ENCODE data around the gene IFNA2. TPM values are rescaled to one million over a fixed set of nuclear protein-coding genes. Genes with fewer than 3 reads are reported as not detected.
A peak's percentile ranks its signal among the peaks of the same experiment; 100 is the strongest.
"Not testable (repeated sequence)": the region's sequence is repeated elsewhere in the genome, so short reads cannot be mapped to it uniquely, and the experiment has no call there.

IFNA2 gene
- total RNA-seq, 1 donor from 2014 or later: 5.8 TPM

DNA sequence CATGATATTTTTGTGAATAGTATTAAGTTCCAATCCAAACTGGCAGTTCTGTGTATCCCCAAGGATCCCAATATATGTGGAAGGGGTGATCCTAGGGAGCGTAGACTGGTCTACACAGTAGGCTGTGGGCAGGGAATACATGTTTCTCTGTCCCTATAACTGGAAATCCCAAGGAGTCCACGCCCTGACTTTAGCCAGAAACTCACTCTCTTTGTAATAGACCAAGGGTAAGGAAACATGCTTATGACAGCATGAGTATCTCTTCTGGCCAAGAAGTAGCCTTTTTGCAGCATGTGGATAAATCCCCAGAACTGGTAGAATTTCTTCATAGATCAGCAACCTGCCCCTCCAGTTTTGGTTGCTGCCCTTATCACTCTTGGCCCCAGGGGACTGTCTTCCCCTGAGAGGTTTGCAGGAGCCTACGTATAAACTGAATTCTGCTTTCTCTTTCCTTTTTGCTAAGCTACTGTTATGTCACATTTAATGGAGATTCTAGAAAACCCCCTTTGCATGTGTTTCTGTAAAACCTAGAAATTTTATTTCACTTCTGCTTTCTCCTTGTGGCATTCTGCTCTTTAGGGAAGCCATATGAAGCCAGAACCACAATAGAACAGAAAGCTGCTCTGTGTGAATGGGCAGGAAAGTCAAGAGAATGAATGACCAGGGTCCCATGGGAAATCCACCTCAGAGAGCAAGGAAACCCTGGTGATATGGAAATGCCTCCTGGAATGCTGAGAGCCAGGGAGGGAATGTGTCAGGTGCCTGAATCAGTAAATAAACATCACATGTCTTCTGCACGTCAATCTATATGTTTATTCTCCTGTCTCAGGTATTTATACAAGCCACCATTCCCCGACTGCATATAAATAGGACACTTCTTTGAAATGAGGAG, 3.5 kb downstream of the IFNA2 start:
- DNase-seq (ENCODE audit: low spot score): peak; percentile 21

- not testable (repeated sequence) for DNase-seq (ENCODE audit: low spot score)
Observed at GRCh38 chr9:21371467-21371866, 13.7 kb downstream of the IFNA2 start.

DNA sequence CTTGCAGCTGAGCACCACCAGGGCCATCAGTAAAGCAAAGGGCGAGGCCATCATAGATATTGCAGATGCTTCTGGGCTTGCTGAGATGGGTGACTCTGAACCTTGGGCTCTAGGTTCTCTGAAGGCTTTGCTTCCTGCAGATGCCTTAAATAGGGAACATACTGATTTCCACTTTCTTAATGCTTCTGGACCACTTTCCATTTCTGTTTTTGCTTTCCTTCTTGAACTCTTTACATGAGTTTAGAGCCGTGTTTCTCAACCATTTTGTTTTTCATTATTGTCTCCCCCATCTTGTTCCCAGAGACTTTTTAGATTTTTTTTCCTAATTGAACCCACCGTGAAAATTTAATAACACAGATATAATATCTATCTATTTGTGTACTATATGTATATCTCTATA, 17.2 kb downstream of the IFNA2 start, which contains the start of gene IFNA13:
Gene IFNA13, minus strand, starts transcription at position 101 of the 400 bp plus-strand sequence. Its CDS starts 47 bp downstream, at position 54.
- no peak for DNase-seq (ENCODE audit: low spot score)

GRCh38 chr9:21367169-21367568, 18.0 kb downstream of the IFNA2 start:
- not testable (repeated sequence) for DNase-seq (ENCODE audit: low spot score)

GRCh38 chr9:21362287-21362686, 22.9 kb downstream of the IFNA2 start:
- no peak for DNase-seq (ENCODE audit: low spot score)

GRCh38 chr9:21357479-21358460, 27.4 kb downstream of the IFNA2 start:
- peak; percentile 15 for DNase-seq (ENCODE audit: low spot score)

DNA sequence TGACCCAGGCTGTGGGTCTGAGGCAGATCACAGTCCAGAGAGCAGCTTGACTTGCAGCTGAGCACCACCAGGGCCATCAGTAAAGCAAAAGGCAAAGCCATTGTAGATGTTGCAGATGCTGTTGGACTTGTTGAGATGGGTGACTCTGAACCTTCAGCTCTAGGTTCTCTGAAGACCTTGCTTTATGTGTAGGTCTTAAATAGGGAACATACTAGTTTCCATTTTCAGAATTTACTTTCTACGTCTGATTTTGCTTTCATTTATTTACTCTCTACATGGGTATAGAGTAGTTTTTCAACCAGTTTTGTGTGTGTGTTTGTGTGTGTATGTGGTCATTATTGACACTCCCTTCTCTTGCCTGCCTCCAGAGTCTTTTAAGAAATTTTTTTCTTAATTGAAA, 34.4 kb downstream of the IFNA2 start, which contains the start of gene IFNA6:
Gene IFNA6, minus strand, starts transcription at position 101 of the 400 bp plus-strand sequence. Its CDS starts 0 bp downstream, at position 101.
- no peak for DNase-seq (ENCODE audit: low spot score)

GRCh38 chr9:21348430-21348970, 36.7 kb downstream of the IFNA2 start:
- DNase-seq (ENCODE audit: low spot score): no peak

DNA sequence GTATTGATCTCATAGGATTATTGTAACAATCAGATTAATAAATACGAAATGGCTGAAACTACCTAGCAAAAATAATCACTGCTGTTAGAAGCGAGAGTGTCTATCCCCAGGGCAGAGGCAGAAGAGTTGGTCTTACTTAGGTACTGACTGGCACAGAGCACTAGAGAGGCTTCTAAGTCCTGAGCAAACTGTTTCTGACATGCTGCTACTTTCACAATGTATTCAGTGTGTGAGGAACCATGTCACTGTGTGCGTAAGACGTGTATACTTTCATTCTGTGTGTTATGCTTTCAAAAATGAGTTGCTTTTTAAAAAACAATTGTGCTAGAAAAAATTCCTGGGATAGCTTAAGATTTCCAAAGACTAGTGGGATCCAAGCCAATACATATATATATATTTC, 44.5 kb downstream of the IFNA2 start:
- no peak for DNase-seq (ENCODE audit: low spot score)

- no peak for DNase-seq (ENCODE audit: low spot score)
Observed at GRCh38 chr9:21336457-21336856, 48.7 kb downstream of the IFNA2 start.

GRCh38 chr9:21334701-21335632, 50.2 kb downstream of the IFNA2 start, which contains the start of gene KLHL9:
TSS of gene KLHL9 (minus strand) at chr9:21335404. CDS start at chr9:21334859, 545 bp downstream.
- peak; percentile 96 for DNase-seq (ENCODE audit: low spot score)

Other genes with a start within 250 kb of the IFNA2 start
- gene IFNW1, start 243.6 kb downstream of the IFNA2 start, total RNA-seq (ENCODE audit: insufficient read depth, low replicate concordance): 0.48 TPM
- gene IFNA21, start 218.7 kb downstream of the IFNA2 start, total RNA-seq (ENCODE audit: insufficient read depth, low replicate concordance): 18.5 TPM
- gene IFNA4, start 197.8 kb downstream of the IFNA2 start, total RNA-seq (ENCODE audit: insufficient read depth, low replicate concordance): 5.1 TPM
- gene IFNA7, start 183.2 kb downstream of the IFNA2 start, total RNA-seq (ENCODE audit: insufficient read depth, low replicate concordance): 4.8 TPM
- gene IFNA10, start 178.3 kb downstream of the IFNA2 start, total RNA-seq (ENCODE audit: insufficient read depth, low replicate concordance): 2.6 TPM
- gene IFNA16, start 168.1 kb downstream of the IFNA2 start, total RNA-seq (ENCODE audit: insufficient read depth, low replicate concordance): 0.72 TPM
- gene IFNA17, start 157.2 kb downstream of the IFNA2 start, total RNA-seq (ENCODE audit: insufficient read depth, low replicate concordance): 3.1 TPM
- gene IFNA14, start 145.4 kb downstream of the IFNA2 start, total RNA-seq (ENCODE audit: insufficient read depth, low replicate concordance): 3.1 TPM
- gene IFNA5, start 80.1 kb downstream of the IFNA2 start, total RNA-seq (ENCODE audit: insufficient read depth, low replicate concordance): not detected
- 42.9 TPM for gene KLHL9, start 50.0 kb downstream of the IFNA2 start, total RNA-seq (ENCODE audit: insufficient read depth, low replicate concordance)
- 0.72 TPM for gene IFNA6, start 34.5 kb downstream of the IFNA2 start, total RNA-seq (ENCODE audit: insufficient read depth, low replicate concordance)
- gene IFNA13, start 17.3 kb downstream of the IFNA2 start, total RNA-seq (ENCODE audit: insufficient read depth, low replicate concordance): 8.2 TPM
- gene IFNA8, start 23.7 kb upstream of the IFNA2 start, total RNA-seq (ENCODE audit: insufficient read depth, low replicate concordance): 8.4 TPM
- gene IFNA1, start 55.0 kb upstream of the IFNA2 start, total RNA-seq (ENCODE audit: insufficient read depth, low replicate concordance): not detected
- 11.1 TPM for gene IFNE, start 96.9 kb upstream of the IFNA2 start, total RNA-seq (ENCODE audit: insufficient read depth, low replicate concordance)

Measured in umbilical cord (tissue), 2 donors.